Body of pancreas (tissue), 4 donors: Measurements from ENCODE around the gene NHERF2. TPM values are rescaled to one million over a fixed set of nuclear protein-coding genes. Genes with fewer than 3 reads are reported as not detected.

Source experiments
- ATAC-seq: fragments of 150-250 bp; one replicate; pipeline ENCODE4 v1.9.1; 2016
- DNase-seq, 4 donors: peaks; one replicate each; pipeline ENCODE4 v3.0.0-alpha.2; 2019
- H3K27ac ChIP-seq, 4 donors: fragments of 200-600 bp; sonication (generic); 1 replicate in 3 of 4; 2 replicates in 1 of 4; pipeline versions ENCODE4 v1.5.1 to v1.6.1; 2016 to 2019; ENCODE audit warnings: mild to moderate bottlenecking in 1 of 4, mixed read lengths in 1 of 4, moderate library complexity in 1 of 4
- H3K27me3 ChIP-seq, 2 donors: fragments of 200-600 bp; sonication (generic); one replicate each; pipeline ENCODE4 v1.6.0; 2016; ENCODE audit warnings: mild to moderate bottlenecking in 1 of 2
- H3K36me3 ChIP-seq, 2 donors: fragments of 200-600 bp; sonication (generic); replicated peaks in 1 of 2; 2 replicates each; pipeline ENCODE4 v1.5.1; 2016; ENCODE audit warnings: low read depth in 2 of 2; ENCODE audit not compliant: insufficient read depth in 1 of 2
- H3K4me1 ChIP-seq: fragments of 200-600 bp; sonication (generic); one replicate; pipeline ENCODE4 v1.6.0; 2016
- H3K4me3 ChIP-seq, 2 donors: fragments of 200-600 bp; sonication (generic); 1 replicate in 1 of 2; 2 replicates in 1 of 2; pipeline ENCODE4 v1.5.1; 2016 to 2019
- H3K9me3 ChIP-seq, 3 donors: fragments of 200-600 bp; sonication (generic); 1 replicate in 2 of 3; 2 replicates in 1 of 3; pipeline ENCODE4 v1.5.1; 2016
- CTCF ChIP-seq, 7 experiments: fragments of 450-650 bp in 4 of 7; fragments of 200-600 bp in 3 of 7; sonication (generic) in 3 of 7; IDR thresholded peaks; one replicate each; pipeline ENCODE4 v1.5.1; 2016 to 2019; ENCODE audit warnings: antibody characterized with exemption in 7 of 7
- POLR2A ChIP-seq, 3 donors: fragments of 450-650 bp; IDR thresholded peaks; one replicate each; pipeline ENCODE4 v1.6.1; 2016; ENCODE audit warnings: antibody characterized with exemption in 3 of 3, mild to moderate bottlenecking in 2 of 3
- WGBS, 2 donors: methylation state at CpG; one replicate each; pipeline ENCODE4 v1.1.5; 2017; 5-methylcytosine and 5-hydroxymethylcytosine counted together
- intact Hi-C: fragments of 100-400 bp; cut with DNase I; formaldehyde crosslinking; loops from one replicate; pipeline ENCODE4 v1.15.1; 2023
- total RNA-seq, 2 donors: library from RNA; depleted of rRNA; stranded (reverse); fragments of >200 nt; gene quantifications; one replicate each; pipeline ENCODE4 v1.1.0, GENCODE V29; 2016

NHERF2 gene
- total RNA-seq, 2 donors from 2014 or later = 32.7 to 87.3 TPM

DNA sequence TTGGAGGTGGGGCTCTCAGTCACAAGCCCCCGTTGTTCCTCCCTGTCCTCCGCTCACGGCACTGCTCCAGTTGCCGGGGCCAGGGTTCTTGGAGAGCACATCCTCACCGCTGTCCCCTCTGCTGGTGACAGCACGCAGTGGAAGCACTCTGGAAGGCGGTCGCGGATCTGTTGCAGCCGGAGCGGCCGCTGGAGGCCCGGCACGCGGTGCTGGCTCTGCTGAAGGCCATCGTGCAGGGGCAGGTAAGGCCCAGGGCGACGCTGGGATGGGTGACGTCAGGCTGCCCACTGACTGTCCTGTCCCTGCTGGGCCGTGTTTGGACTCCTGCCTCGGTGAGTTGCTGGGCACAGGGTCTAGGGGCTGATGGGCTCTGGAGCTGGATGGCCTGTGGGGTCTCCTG is 26.5 kb downstream of the NHERF2 start:
- H3K9me3 ChIP-seq = no peaks in the 10 kb centered on the region
- WGBS, 2 donors = 94 to 97% methylated on average over 7 to 21 of the region's 21 CpGs
- no peak for TF ChIP-seq POLR2A (IDR thresholded peaks at IDR 0.05)
- TF ChIP-seq CTCF (IDR thresholded peaks at IDR 0.05) = no peak
- H3K27ac ChIP-seq = no peak overlapping the region
- intact Hi-C loops = no loop called here
- no peaks in the 10 kb centered on the region for H3K36me3 ChIP-seq
- H3K27me3 ChIP-seq = no peaks in the 10 kb centered on the region
- no peak for DNase-seq
- H3K4me1 ChIP-seq = peaks cover 17% of the 10 kb centered on the region
- H3K4me3 ChIP-seq = no peak overlapping the region
- no peak for ATAC-seq

DNA sequence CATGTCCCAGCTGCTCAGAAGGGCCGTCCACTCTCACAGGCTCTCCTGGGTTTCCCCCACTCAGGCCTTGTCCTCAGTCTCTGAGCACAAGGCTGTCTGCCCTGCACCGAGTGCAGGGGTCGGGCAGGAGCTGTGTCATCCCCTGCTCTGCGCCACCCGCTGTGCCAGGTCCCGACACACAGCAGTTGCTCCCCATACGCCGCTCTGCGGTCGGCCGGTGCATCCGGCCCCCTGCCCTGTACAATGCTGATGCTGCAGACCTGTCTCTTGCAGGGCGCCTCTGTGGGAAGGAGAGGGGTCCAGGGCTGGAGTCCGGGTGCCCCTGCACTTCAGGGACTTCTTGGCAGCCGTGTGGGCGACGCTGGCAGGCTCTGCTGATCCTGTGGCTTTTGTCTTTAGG is 27.2 kb downstream of the NHERF2 start:
- Histone ChIP-seq H3K4me1 (peaks cover 11% of the 10 kb centered on the region), H3K4me3 (no peak overlapping the region), H3K36me3 (peaks cover 0 to 2% of the 10 kb centered on the region in 2 donors), H3K27me3 (no peaks in the 10 kb centered on the region), H3K9me3 (no peaks in the 10 kb centered on the region), H3K27ac (no peak overlapping the region)
- ATAC-seq = no peak
- TF ChIP-seq CTCF (IDR thresholded peaks at IDR 0.05) (no peak), POLR2A (IDR thresholded peaks at IDR 0.05) (no peak)
- no peak for DNase-seq
- intact Hi-C loops = no loop called here
- WGBS, 2 donors = 89 to 99% methylated on average over 15 to 16 of the region's 17 CpGs

- no peaks in the 10 kb centered on the region for H3K9me3 ChIP-seq
- no peak for TF ChIP-seq CTCF (IDR thresholded peaks at IDR 0.05)
- TF ChIP-seq POLR2A (IDR thresholded peaks at IDR 0.05) = no peak
- peak; percentile 56 to 89 (median 83) for DNase-seq
- H3K4me3 ChIP-seq = no peak overlapping the region
- WGBS, 2 donors = 59 to 74% methylated on average over 3 to 29 of the region's 29 CpGs
- intact Hi-C loops = no loop called here
- no peaks in the 10 kb centered on the region for H3K27me3 ChIP-seq
- peak overlapping the region in 3 of 4 donors; percentile 64 to 72 (median 69) for H3K27ac ChIP-seq
- H3K4me1 ChIP-seq = peaks cover 8% of the 10 kb centered on the region
- H3K36me3 ChIP-seq = peaks cover 0 to 2% of the 10 kb centered on the region in 2 donors
- ATAC-seq = peak; percentile 73
Observed at GRCh38 chr16:2054543-2055245, 28.0 kb downstream of the NHERF2 start.

DNA sequence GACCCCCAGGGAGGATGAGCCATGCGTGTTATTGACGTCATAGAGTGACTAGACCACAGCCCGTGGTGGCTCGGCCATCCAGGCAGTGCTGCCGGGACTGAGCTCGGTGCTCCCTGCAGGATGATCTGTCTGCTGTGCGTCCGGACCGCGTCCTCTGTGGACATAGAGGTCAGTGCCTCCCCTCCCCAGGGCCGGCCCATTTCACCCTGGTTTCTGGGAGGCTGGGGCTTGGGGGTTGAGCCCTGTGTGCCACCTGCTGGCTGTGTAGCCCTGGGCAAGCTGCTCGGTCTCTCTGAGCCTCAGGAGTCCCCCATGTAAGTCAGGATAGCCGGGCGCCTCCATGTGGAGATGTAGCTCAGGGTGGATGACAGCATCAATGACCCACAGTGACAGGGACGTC is 29.4 kb downstream of the NHERF2 start:
- no peaks in the 10 kb centered on the region for H3K27me3 ChIP-seq
- TF ChIP-seq CTCF (IDR thresholded peaks at IDR 0.05) (no peak), POLR2A (IDR thresholded peaks at IDR 0.05) (no peak)
- H3K9me3 ChIP-seq = no peaks in the 10 kb centered on the region
- intact Hi-C loops = no loop called here
- no peak for DNase-seq
- H3K4me1 ChIP-seq = peaks cover 8% of the 10 kb centered on the region
- no peak overlapping the region for H3K27ac ChIP-seq
- 82% methylated on average over 13 of the region's 15 CpGs; no CpG with 5 or more reads in 1 of the 2 donors for WGBS, 2 donors
- H3K4me3 ChIP-seq = no peak overlapping the region
- peaks cover 0 to 2% of the 10 kb centered on the region in 2 donors for H3K36me3 ChIP-seq
- no peak for ATAC-seq
